GM18507 (cell line): ENCODE data around the gene TTLL6.

Experiments used
- DNase-seq: peaks from one replicate; pipeline ENCODE4 v3.0.0; 2011; ENCODE audit warnings: low read depth; ENCODE audit not compliant: insufficient read length; ENCODE audit errors: extremely low spot score
- FAIRE-seq: peaks from 2 replicates; lab custom pipeline; 2011; peaks lifted over from hg19 to GRCh38; lab: Jason Lieb, UNC

The TTLL6 gene

GRCh38 chr17:48715496-48716399 lies 101.3 kb downstream of the TTLL6 start:
- FAIRE-seq (no peak), DNase-seq (no peak)
